NCI-H2196 treated with DMSO at 0.1 percent for 48 hours (cell line): ENCODE measurements around the gene UBE2Q2.

Experiments
- DNase-seq: peaks from one replicate; lab custom pipeline; 2025; ENCODE audit not compliant: unreplicated experiment; lab: John Stamatoyannopoulos, UW

UBE2Q2 gene

DNA sequence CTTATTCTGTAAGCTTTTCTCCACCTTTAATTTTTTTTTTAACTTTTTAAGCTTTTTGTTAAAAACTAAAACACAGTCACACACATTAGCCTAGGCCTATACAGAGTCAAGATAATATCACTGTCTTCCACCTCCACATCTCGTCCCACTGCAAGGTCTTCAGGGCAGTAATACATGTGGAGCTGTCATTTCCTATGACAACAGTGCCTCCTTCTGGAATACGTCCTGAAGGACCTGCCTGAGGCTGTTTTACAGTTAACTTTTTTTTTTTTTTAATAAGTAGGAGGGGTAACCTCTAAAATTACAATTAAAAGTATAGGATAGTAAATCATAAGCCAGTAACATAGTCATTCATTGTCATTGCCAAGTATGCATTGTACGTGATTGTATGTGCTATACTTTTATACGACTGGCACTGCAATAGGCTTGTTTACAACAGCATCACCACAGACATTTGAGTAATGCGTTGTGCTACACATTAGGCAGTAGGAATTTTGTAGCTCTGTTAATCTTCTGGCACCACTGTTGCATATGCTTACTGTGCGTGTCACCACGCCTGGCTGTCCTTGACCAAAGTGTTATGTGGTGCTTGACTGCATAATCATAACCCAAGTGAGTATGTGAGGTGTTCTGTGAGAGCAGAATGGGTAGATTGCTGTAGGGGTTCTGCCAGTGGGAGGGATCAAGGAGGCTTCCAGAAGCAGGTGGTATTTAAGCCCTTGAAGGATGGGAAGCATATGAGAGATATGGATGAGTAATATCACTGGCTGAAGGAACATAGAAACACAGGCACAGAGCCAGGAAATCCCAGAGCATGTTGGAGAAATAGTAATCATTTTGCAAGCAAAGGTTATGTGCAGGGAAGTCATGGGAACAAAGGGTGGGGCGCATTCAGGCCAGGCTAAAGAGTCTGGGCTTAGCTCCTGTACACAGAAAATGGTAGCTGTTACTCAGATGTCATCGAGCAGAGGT lies 78.8 kb downstream of the UBE2Q2 start:
- no peak for DNase-seq

DNA sequence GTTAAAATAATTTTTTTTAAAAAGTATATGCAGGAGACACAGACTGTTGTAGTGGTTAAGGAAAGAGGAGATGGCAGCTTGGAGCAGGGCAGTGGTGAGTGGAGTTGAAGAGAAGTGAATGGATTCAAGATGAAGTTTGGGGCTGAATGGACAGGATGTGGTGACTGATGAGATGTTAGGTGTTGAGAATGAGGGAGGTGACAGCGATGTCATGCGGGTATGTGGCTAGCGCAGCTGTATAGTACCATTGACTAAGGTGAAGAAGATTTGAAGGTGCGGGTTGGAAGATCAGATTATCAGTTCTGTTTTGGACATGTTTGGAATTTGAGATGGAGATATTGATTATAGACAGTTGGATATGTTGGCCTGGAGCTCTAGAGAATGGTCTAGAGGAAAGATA lies 80.5 kb downstream of the UBE2Q2 start:
- no peak for DNase-seq

DNA sequence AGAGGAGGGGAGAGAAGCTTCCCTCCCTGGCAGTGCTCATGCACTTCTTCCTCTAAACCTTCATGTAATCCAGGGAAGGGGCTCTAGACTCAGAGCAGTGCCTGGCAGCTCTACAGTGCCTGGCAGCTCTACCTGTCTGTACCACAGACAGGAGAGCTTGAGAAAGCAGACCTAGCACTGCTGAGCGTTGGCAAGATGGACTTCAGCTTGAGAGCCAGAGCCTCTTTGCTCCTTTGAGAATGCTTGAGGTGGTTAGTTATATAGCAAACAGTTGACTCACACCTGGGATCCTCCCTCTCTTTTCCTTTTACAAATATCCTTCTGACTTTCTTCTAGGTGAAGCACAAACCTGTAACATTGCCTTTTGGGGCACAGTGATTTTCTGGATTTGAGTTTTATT lies 81.3 kb downstream of the UBE2Q2 start:
- DNase-seq = no peak

DNA sequence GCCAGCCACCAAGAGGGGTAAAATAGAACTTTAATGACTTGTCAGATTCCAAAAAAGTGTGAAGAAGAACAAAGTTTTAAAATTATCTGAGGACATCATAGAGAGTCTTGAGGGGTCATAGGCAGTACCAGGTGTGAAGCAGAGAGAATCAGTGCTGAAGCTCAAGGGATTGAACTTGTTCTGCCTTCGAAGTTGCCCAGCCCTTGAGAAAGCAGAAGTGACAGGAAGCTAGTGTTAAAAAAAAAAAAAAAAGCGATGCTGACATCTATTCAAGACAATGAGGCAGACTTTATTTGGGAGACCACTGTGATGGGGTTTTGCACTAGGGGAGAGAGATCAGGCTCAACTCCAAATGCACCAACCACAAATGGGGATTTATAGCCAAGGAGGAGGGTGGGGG lies 82.2 kb downstream of the UBE2Q2 start:
- DNase-seq = no peak

DNA sequence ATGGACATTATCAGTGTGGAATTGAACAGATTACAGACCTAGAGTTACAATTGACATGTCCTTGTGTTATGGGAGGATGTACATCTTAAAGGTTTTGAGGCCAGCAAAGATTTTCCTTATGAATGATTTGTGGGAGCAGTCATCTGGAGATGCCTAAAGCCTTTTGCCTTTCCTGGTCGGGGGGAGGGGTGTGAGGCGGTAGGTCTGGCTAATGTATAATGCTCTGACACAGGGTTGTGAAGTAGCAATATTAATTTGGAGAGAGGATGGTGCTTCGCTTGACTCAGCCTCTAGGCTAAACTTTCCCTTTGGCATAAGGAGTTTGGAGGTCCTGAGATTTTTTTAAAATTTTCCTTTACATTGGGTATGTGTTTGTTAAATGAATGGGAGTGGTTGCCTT lies 83.7 kb downstream of the UBE2Q2 start:
- no peak for DNase-seq

DNA sequence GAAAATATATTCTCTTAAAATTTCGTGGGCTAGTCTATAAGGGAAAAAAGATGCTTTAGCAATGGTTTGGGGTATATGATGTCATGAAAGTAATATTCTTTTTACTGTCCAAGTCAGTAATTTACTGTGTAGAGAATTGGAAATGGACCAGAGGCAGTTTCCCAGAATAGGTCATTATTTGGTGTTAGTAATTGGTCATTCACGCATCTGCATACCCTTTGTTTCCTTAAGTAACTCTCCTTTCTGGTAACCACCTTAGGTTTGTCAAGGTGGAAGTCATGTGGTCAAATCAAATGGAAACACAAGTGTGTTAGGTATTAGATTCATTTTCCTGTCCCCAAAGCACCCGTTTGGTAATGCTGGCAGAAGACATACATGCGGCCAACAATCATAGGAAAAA lies 84.4 kb downstream of the UBE2Q2 start:
- DNase-seq = no peak

DNA sequence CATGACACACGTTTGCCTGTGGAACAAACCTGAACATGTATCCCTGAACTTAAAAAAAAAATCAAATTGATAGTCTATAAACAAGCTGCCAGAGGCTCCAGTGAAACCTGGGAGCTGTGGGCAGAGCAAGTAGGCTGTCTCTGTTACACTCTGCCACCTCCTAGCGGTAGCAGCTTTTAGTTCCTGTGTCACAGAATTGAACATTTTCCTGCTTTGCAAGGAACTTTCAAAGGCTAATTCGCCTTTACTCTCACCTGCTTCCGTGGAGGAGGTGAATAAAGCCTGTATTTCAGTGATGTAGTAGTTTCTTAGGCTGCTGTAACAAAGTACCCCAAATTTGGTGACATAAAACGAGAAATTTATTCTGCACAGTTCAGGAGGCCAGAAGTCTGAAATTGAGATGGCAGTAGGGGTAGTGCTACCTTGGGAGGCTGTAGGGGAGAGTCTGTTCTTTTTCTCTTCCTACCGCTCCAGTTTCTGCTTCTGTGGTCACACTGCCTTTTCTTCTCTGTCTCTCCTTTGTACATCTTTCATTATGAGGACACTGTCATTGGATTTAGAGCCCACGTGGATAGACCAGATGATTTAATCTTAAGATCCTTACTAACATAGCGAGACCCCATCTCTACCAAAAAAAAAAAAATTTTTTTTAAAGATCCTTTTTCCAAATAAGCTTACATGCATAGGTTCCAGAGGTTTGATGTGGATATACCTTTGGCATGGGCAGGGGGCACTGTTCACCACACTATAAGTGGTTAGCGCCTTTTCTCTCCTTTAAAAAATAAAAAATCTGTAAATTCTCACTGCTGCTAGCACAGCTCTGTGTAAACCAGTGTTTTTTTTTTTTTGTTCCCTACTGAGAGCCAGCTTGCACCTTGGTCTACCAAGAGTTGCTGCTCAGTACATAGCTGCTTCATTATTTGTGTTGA lies 85.7 kb downstream of the UBE2Q2 start:
- no peak for DNase-seq

DNA sequence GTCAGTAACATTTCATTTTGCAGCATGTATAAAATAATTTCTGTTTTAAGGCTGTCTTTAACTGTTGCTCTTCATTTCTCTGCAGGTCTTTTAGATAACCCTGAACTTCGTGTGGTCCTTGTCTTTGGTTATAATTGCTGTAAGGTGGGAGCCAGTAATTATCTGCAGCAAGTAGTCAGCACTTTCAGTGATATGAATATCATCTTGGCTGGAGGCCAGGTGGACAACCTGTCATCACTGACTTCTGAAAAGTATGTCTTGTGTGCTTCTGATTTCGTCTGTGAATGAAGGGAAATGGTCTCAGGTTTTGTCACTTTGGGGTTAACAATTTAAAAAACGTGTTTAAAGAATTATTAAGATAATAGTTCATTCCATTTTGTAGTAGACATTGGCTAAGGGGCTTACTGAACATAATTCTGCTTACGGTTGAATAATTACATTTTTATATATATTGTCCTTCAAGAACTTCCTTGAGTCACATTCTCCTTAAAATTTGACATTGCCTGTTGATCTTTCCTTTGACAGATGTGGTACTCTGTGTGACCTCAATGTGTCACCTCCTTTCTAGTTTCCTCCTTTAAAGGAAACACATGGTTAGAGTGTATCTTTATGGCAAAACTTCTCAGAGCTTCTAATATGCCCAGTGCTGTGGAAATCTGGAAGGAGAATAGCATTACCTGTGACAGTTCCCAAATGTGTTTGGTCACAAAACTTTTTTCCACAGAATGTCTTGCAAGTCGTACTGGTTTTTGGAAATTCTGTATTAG lies 86.7 kb downstream of the UBE2Q2 start:
- no peak for DNase-seq

DNA sequence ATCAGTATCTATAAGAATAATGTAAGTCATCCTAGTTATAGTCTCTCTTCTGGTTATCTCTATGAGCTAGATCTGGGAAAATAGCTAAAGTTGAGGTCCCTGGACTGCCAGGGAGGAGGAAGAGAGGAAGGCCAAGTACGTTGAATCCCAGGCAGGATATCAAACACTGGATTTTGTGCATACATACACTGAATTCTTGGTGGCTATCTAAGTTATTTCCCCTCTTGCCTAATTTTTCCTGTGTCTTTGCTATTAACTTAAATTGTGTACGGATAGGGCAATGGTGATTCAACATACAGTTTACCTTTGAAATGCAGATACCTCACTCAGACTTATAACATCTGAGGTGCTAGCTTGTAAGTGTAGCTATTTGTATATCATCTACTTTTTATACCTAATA lies 87.6 kb downstream of the UBE2Q2 start:
- DNase-seq = no peak

DNA sequence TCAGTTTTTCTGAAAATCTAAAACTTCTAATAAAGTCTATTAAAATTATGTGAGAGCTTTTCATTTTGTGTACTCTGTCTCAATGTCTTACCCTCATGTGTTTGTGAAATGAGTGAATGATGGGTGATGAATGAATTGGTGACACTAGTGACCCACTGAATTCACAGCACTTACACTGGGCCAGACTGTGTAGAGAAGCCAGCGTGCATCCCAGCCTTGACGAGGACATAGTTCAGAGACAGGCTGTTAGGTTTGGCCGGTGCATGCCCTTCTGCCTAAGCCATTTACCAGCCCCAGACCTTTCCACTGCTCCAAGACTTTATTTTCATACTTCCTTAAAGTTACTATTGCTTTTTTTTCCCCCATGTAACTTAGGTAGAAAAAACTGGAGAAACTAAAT lies 99.2 kb downstream of the UBE2Q2 start:
- DNase-seq = no peak

DNA sequence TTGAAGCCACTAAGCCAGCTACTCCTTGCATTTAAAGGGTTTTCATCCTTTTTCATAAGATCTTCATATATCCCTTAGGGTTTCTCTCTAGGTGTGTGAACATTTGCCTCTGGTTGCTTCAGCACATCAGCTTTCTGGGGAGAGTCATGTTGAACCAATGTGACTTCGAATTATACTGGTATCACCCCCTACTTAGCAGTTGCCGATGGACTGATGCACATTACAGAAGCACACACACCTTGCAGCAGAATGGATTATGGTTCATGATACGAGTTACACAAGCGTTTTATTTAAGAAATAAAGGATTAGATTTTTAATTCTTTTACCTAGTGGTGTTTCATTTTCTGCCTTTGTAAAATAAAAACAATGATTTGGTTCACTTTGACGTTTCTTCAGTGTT lies 100.0 kb downstream of the UBE2Q2 start:
- DNase-seq = no peak

DNA sequence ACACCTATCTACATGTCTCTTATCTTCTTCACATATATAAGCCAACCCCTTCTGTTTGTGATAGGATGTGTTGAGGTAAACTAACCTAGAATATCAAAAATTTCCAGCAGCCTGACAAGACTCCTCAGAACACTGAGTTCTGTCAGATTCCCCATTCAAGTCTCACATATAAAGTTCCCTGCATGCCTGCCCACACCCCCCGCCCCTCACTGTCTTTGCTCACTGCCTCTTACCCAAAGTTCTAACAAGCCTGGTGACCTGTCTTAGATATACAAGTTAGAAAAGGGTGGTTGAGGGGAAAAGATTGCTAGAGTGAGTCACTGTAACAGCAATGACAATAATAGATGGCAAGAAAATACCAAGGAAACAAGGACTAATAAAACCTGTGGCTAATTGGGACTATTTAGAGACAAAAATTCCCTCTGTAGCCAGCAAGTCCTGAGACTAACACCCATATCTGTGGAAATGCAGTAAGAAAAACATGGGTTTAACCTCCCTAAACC lies 100.5 kb downstream of the UBE2Q2 start:
- no peak for DNase-seq

DNA sequence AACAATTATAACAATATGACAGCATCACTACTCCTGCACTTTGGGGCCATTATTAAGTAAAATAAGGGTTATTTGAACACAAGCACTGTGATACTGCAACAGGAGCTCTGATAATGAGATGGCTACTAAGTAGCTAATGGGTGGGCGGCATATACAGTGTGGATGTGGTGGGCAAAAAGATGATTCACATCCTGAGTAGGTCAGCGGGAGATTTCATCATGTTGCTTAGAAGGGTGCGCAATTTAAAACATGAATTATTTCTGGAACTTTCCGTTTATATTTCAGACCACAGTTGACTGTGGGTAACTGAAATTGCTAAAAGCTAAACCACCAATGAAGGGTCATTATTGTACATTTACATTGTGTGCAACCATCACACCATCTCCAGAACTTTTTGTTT lies 102.7 kb downstream of the UBE2Q2 start:
- no peak for DNase-seq

DNA sequence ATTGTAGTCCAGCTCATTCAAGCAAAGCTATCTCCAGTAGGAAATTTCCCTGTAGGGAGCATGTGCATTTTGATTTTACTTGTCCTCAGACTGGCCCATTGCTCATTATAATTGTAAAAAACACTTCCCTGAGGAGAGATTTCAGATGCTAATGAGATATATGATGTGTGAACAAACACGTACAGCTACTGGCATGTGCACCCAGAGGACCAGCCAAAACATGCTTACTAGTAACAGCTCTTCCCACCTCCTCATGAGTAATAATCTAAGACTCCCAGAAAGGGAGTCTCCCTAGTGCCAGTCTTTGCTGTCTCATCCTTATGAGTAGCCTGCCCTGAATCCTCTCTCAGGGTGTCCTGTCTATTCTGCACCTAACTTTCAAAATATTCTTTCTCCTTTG lies 103.8 kb downstream of the UBE2Q2 start:
- no peak for DNase-seq

DNA sequence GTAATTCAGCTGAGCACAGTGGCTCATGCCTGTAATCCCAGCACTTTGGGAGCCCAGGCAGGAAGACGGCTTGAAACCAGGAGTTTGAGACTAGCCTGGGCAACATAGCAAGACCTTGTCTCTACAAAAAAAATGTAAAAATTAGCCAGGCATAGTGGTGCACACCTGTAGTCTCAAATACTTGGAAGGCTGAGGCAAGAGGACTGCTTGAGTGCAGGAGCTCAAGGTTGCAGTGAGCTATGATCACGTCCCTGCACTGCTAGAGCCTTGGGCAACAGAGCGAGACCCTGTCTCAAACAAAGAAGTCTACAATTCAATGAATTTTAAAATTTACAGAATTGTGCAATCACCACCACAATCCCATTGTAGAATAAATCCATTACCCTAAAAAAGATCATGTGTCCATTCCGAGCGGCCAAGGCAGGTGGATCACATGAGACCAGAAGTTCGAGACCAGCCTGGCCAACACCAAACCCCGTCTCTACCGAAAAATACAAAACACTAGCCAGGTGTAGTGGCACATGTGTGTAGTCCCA lies 105.6 kb downstream of the UBE2Q2 start:
- no peak for DNase-seq
